ENCODE results near the gene KLHL35.
A peak's percentile ranks its signal among the peaks of the same experiment; 100 is the strongest.

Gene KLHL35

DNA sequence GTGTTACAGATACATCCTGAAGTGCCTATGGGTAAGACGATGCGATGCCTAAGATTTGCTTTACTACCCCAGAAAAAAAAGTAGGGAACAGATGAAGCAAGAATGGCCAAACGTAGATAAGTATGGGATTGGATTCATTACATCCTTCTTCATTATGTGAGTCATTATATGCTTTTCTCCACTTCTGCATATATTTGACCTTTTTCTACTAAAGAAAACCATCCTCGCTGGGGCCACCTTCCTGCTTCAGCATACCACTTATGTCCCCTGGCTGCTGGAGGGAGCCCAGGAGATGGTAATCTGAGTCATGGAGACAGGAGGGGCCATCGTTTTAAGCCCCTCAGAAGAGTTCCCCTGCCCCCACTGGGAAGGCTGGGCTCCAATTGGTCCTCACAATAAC, 14.4 kb upstream of the KLHL35 start:
- Histone ChIP-seq H4K20me1 (ENCODE audit: control insufficient read depth, insufficient read depth, low read depth, low read length) (no peaks in the 10 kb centered on the region), H3K9me3 (ENCODE audit: control insufficient read depth, insufficient read depth, low read length) (no peaks in the 10 kb centered on the region), H3K4me2 (ENCODE audit: low read length) (no peak overlapping the region), H3K9me2 (replicated peaks; ENCODE audit: control insufficient read depth, low read length) (no peaks in the 10 kb centered on the region), H3K27ac (ENCODE audit: low read depth, low read length) (no peak overlapping the region), H3K79me2 (ENCODE audit: control insufficient read depth, low read length) (no peaks in the 10 kb centered on the region), H3K4me1 (ENCODE audit: control insufficient read depth, low read length) (no peaks in the 10 kb centered on the region), H3F3A (ENCODE audit: control insufficient read depth, insufficient read depth) (no peaks in the 10 kb centered on the region), H3K27me3 (ENCODE audit: control insufficient read depth, low read length) (peaks cover 3% of the 10 kb centered on the region; the same call in 1 of the 2 replicates), H3K4me3 (ENCODE audit: low read length) (no peak overlapping the region), H3K36me3 (ENCODE audit: control insufficient read depth, low read length) (no peaks in the 10 kb centered on the region)
- TF ChIP-seq, protein P1, sequence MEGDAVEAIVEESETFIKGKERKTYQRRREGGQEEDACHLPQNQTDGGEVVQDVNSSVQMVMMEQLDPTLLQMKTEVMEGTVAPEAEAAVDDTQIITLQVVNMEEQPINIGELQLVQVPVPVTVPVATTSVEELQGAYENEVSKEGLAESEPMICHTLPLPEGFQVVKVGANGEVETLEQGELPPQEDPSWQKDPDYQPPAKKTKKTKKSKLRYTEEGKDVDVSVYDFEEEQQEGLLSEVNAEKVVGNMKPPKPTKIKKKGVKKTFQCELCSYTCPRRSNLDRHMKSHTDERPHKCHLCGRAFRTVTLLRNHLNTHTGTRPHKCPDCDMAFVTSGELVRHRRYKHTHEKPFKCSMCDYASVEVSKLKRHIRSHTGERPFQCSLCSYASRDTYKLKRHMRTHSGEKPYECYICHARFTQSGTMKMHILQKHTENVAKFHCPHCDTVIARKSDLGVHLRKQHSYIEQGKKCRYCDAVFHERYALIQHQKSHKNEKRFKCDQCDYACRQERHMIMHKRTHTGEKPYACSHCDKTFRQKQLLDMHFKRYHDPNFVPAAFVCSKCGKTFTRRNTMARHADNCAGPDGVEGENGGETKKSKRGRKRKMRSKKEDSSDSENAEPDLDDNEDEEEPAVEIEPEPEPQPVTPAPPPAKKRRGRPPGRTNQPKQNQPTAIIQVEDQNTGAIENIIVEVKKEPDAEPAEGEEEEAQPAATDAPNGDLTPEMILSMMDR (IDR thresholded peaks at IDR 0.05; ENCODE audit: low read depth, low read length, poor library complexity, severe bottlenecking): no peak
- TF ChIP-seq EZH2phosphoT487 (IDR thresholded peaks at IDR 0.05; ENCODE audit: borderline replicate concordance, low read length): no peak

- no peaks in the 10 kb centered on the region for H3F3A ChIP-seq (ENCODE audit: control insufficient read depth, insufficient read depth)
- H3K27ac ChIP-seq (ENCODE audit: low read depth, low read length): no peak overlapping the region
- no peaks in the 10 kb centered on the region for H3K9me3 ChIP-seq (ENCODE audit: control insufficient read depth, insufficient read depth, low read length)
- no peaks in the 10 kb centered on the region for H3K4me1 ChIP-seq (ENCODE audit: control insufficient read depth, low read length)
- no peak for TF ChIP-seq EZH2phosphoT487 (IDR thresholded peaks at IDR 0.05; ENCODE audit: borderline replicate concordance, low read length)
- TF ChIP-seq, protein P1 (IDR thresholded peaks at IDR 0.05; ENCODE audit: low read depth, low read length, poor library complexity, severe bottlenecking): peak; percentile 98
- H3K4me2 ChIP-seq (ENCODE audit: low read length): no peak overlapping the region
- no peaks in the 10 kb centered on the region for H3K36me3 ChIP-seq (ENCODE audit: control insufficient read depth, low read length)
- H3K27me3 ChIP-seq (ENCODE audit: control insufficient read depth, low read length): peaks cover 3% of the 10 kb centered on the region; the same call in 1 of the 2 replicates
- H4K20me1 ChIP-seq (ENCODE audit: control insufficient read depth, insufficient read depth, low read depth, low read length): no peaks in the 10 kb centered on the region
- no peaks in the 10 kb centered on the region for H3K79me2 ChIP-seq (ENCODE audit: control insufficient read depth, low read length)
- no peak overlapping the region for H3K4me3 ChIP-seq (ENCODE audit: low read length)
- H3K9me2 ChIP-seq (replicated peaks; ENCODE audit: control insufficient read depth, low read length): no peaks in the 10 kb centered on the region
Observed at GRCh38 chr11:75445315-75445953, 12.4 kb upstream of the KLHL35 start.

DNA sequence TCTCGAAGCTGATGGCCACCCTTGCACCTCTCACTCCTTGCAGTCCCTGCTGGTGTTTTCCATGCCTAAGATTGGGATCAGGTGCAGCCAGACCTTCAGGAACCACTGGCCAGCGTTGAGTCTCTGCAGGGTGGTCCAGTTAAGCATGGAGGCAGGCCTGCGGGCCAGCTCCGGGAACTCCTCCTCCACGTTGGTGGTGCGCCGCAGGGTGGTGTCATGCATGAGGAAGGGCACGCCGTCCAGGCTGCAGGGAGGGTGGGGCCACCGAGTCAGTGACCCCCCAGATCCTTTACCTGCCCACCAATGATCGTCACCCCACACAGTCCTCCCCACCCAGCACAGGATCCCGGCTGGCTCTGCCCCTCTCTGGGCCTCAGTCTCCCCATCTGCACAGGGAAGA, 10.0 kb upstream of the KLHL35 start:
- no peaks in the 10 kb centered on the region for H3K9me3 ChIP-seq (ENCODE audit: control insufficient read depth, insufficient read depth, low read length)
- no peaks in the 10 kb centered on the region for H3K4me1 ChIP-seq (ENCODE audit: control insufficient read depth, low read length)
- no peaks in the 10 kb centered on the region for H4K20me1 ChIP-seq (ENCODE audit: control insufficient read depth, insufficient read depth, low read depth, low read length)
- H3K79me2 ChIP-seq (ENCODE audit: control insufficient read depth, low read length): no peaks in the 10 kb centered on the region
- peaks cover 3% of the 10 kb centered on the region; the same call in 1 of the 2 replicates for H3K27me3 ChIP-seq (ENCODE audit: control insufficient read depth, low read length)
- H3K9me2 ChIP-seq (replicated peaks; ENCODE audit: control insufficient read depth, low read length): no peaks in the 10 kb centered on the region
- no peaks in the 10 kb centered on the region for H3F3A ChIP-seq (ENCODE audit: control insufficient read depth, insufficient read depth)
- H3K27ac ChIP-seq (ENCODE audit: low read depth, low read length): no peak overlapping the region
- TF ChIP-seq, protein P1 (IDR thresholded peaks at IDR 0.05; ENCODE audit: low read depth, low read length, poor library complexity, severe bottlenecking): no peak
- TF ChIP-seq EZH2phosphoT487 (IDR thresholded peaks at IDR 0.05; ENCODE audit: borderline replicate concordance, low read length): no peak
- H3K4me3 ChIP-seq (ENCODE audit: low read length): no peak overlapping the region
- H3K4me2 ChIP-seq (ENCODE audit: low read length): no peak overlapping the region
- H3K36me3 ChIP-seq (ENCODE audit: control insufficient read depth, low read length): no peaks in the 10 kb centered on the region
